Stimulated activated CD4-positive, alpha-beta T cell treated with anti-CD3 and anti-CD28 coated beads, Interleukin-1b, Interleukin-23, amount 100 ng/mL, for 48 hours (primary cell): ENCODE data around the gene ANKRD30BL.
"Not testable (repeated sequence)": the region's sequence is repeated elsewhere in the genome, so short reads cannot be mapped to it uniquely, and the experiment has no call there.

Experiments used
- DNase-seq: peaks from one replicate; pipeline ENCODE4 v3.0.0-alpha.2; 2020

ANKRD30BL gene, protein sequence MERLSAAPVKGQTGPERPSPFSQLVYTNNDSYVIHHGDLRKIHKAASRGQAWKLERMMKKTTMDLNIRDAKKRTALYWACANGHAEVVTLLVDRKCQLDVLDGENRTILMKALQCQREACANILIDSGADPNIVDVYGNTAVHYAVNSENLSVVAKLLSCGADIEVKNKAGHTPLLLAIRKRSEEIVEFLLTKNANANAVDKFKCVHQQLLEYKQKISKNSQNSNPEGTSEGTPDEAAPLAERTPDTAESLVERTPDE

GRCh38 chr2:132161161-132162124 lies at the start of gene ANKRD30BL:
TSS of gene ANKRD30BL (minus strand) at chr2:132161952. CDS start at chr2:132161705, 247 bp downstream.
- not testable (repeated sequence) for DNase-seq

DNA sequence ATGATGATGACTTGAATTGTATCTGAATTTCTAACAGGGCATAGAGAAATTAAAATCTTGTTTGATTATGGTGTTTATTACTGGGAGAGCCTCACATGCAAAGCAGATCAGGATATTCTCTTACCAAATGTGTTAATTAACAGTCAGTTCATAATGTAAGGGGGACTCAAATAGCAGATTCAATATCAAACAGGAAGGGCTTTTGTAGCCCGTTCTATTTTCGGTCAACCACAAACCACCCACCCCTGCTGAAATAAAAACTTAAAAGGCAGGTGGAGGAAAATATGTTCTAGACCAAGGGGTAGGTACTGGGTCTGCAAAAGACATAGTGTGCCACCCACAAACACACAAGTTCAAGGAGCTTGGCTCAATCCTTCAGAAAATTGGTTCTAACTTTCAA lies 41.1 kb upstream of the ANKRD30BL start:
- not testable (repeated sequence) for DNase-seq

GRCh38 chr2:132192854-132193253 lies 31.1 kb upstream of the ANKRD30BL start:
- not testable (repeated sequence) for DNase-seq

DNA sequence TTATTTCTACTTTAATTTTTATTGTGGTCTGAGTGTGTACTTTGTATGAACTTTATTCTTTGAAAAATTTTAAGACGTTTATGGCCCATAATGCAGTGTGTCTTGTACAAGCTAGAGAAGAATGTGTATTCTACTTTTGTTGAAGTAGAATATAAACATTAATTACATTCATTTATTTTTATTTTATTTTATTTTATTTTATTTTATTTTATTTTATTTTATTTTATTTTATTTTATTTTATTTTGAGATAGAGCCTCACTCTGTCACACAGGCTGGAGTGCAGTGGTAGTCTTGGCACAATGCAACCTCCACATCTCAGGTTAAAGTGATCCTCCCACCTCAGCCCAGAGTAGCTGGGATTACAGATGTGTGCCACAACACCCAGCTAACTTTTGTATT lies 5.3 kb upstream of the ANKRD30BL start:
- DNase-seq: not testable (repeated sequence)

DNA sequence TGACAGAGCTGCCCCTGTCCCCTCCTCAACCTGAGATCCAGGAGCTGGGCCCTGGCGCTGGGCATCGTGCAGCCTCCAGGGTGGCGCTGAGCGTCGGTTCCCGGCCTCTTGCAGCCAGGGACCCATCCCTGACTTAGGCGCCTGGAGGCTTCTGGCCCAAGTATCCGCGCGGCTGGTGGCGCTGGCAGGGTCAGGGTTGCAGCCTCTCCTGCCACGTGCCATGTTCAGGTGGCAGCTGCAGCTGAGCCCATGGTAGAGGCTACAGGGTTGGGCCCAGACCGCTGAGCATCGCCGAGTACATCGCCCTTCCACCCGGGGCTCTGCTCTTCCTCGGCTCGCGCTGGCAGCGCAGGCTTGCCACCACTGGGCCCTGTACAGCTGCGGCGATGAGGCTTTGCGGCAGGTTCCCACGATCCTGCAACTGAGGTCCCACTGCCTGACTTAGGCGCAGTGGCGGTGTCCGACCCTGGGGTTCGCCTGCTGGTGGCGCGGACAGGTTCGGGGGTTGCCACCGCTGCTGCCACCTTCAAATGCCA lies 441 bp upstream of the ANKRD30BL start:
- DNase-seq: not testable (repeated sequence)

GRCh38 chr2:132146774-132147173 lies 15.0 kb downstream of the ANKRD30BL start:
- peak; percentile 6 for DNase-seq
